GM12878 (cell line): ENCODE measurements around the gene RPUSD3. TPM values are rescaled to one million over a fixed set of nuclear protein-coding genes. Genes with fewer than 3 reads are reported as not detected.

Source experiments
- ATAC-seq: fragments of 200-7000 bp; cut with Tn5 transposase; 3 replicates; pipeline ENCODE4 v1.9.1; 2020; ENCODE audit warnings: mild to moderate bottlenecking, moderate library complexity
- BruUV-seq: library from RNA; stranded (reverse); fragments of 400-500 nt; replicated peaks from 2 replicates; lab custom pipeline; 2021; lab: Mats Ljungman, UMichigan
- CTCF ChIA-PET: fragments of 300-600 bp; sonication (Branson Sonifier 250); formaldehyde crosslinking; extraction: SDS; loops from one replicate; lab custom pipeline; 2021; ENCODE audit warnings: inconsistent platforms; lab: Yijun Ruan, JAX
- POLR2A ChIA-PET: fragments of 350-600 bp; formaldehyde crosslinking; extraction: SDS; loops from one replicate; lab custom pipeline; 2021; ENCODE audit warnings: inconsistent platforms; lab: Charles Lee
- RAD21 ChIA-PET: fragments of 300-600 bp; sonication (Branson Sonifier 250); formaldehyde crosslinking; loops from one replicate; lab custom pipeline; 2023; ENCODE audit warnings: antibody characterized with exemption; ENCODE audit not compliant: unreplicated experiment; lab: Charles Lee
- SMC1A ChIA-PET: fragments of 300-600 bp; sonication (Branson Sonifier 250); formaldehyde crosslinking; loops from one replicate; lab custom pipeline; 2023; ENCODE audit not compliant: unreplicated experiment, uncharacterized antibody; lab: Charles Lee
- DNase-seq: peaks from one replicate; pipeline ENCODE4 v3.0.0-alpha.2; 2011; ENCODE audit warnings: low read depth, low spot score
- FAIRE-seq: peaks from 3 replicates; lab custom pipeline; 2011; peaks lifted over from hg19 to GRCh38; lab: Jason Lieb, UNC
- H2AFZ ChIP-seq: 2 replicates; pipeline ENCODE4 v1.6.0; 2011; ENCODE audit warnings: low read depth, low read length, control low read depth; ENCODE audit not compliant: control insufficient read depth
- H3K27ac ChIP-seq: 2 replicates; pipeline ENCODE4 v1.5.1; 2011; ENCODE audit warnings: control low read depth; ENCODE audit not compliant: control insufficient read depth, insufficient read depth
- H3K27me3 ChIP-seq, 2 experiments: replicated peaks in 1 of 2; 2 replicates each; pipeline versions ENCODE4 v1.6.0 to v1.6.1; 2011; ENCODE audit warnings: low read length in 1 of 2; ENCODE audit not compliant: control insufficient read depth in 2 of 2, insufficient read depth in 2 of 2
- H3K36me3 ChIP-seq, 2 experiments: 2 replicates each; pipeline ENCODE4 v1.5.1; 2011; ENCODE audit warnings: low read length in 1 of 2; ENCODE audit not compliant: control insufficient read depth in 2 of 2, insufficient read depth in 2 of 2
- H3K4me1 ChIP-seq: 2 replicates; pipeline ENCODE4 v1.6.1; 2011; ENCODE audit warnings: mild to moderate bottlenecking, low read length, moderate library complexity, mixed read lengths; ENCODE audit not compliant: control insufficient read depth, insufficient read depth
- H3K4me2 ChIP-seq: 2 replicates; pipeline ENCODE4 v1.6.0; 2011; ENCODE audit warnings: control low read depth; ENCODE audit not compliant: control insufficient read depth, insufficient read depth
- H3K4me3 ChIP-seq: fragments of 200-600 bp; sonication (generic); 2 replicates; pipeline ENCODE4 v1.5.1; 2016
- H3K79me2 ChIP-seq: 2 replicates; pipeline ENCODE4 v1.6.0; 2011; ENCODE audit warnings: low read length; ENCODE audit not compliant: control insufficient read depth, insufficient read depth
- H3K9ac ChIP-seq: 2 replicates; pipeline ENCODE4 v1.8.0; 2011; ENCODE audit warnings: low read length, control low read depth, mixed read lengths; ENCODE audit not compliant: control insufficient read depth, insufficient read depth
- H3K9me3 ChIP-seq: replicated peaks from 3 replicates; pipeline ENCODE4 v1.5.1; 2011; ENCODE audit warnings: mild to moderate bottlenecking, low read length; ENCODE audit not compliant: control insufficient read depth, insufficient read depth
- H4K20me1 ChIP-seq: 2 replicates; pipeline ENCODE4 v1.6.0; 2011; ENCODE audit not compliant: control insufficient read depth, insufficient read depth
- MTA2 ChIP-seq: fragments of 450-650 bp; IDR thresholded peaks from 2 replicates; pipeline ENCODE4 v1.6.1; 2016; ENCODE audit warnings: low read depth, mild to moderate bottlenecking, moderate library complexity
- NBN ChIP-seq: fragments of 450-650 bp; IDR thresholded peaks from 2 replicates; pipeline ENCODE4 v1.6.1; 2016
- RAD51 ChIP-seq: fragments of 450-650 bp; IDR thresholded peaks from 2 replicates; pipeline ENCODE4 v1.6.1; 2016; ENCODE audit warnings: moderate library complexity, mild to moderate bottlenecking, inconsistent platforms
- RUNX3 ChIP-seq: IDR thresholded peaks from 2 replicates; pipeline ENCODE4 v1.6.1; 2012; ENCODE audit warnings: low read length, inconsistent platforms
- SRF ChIP-seq, 2 experiments: IDR thresholded peaks; 2 replicates each; pipeline ENCODE4 v1.6.1; 2011; ENCODE audit warnings: low read depth in 2 of 2, low read length in 2 of 2, mild to moderate bottlenecking in 1 of 2, moderate library complexity in 1 of 2
- ZBED1 ChIP-seq: IDR thresholded peaks from 2 replicates; pipeline ENCODE4 v1.6.1; 2016; ENCODE audit warnings: borderline replicate concordance
- ZNF217 ChIP-seq: fragments of 450-650 bp; IDR thresholded peaks from 2 replicates; pipeline ENCODE4 v1.6.1; 2017; ENCODE audit warnings: antibody characterized with exemption, mild to moderate bottlenecking
- WGBS: methylation state at CpG from one replicate; pipeline ENCODE4 v1.1.6; 2016; ENCODE audit warnings: low lambda C conversion rate; ENCODE audit not compliant: insufficient replicate concordance, insufficient coverage; ENCODE audit errors: missing lambda C conversion rate; 5-methylcytosine and 5-hydroxymethylcytosine counted together
- in situ Hi-C: fragments of 300-500 bp; cut with MboI; formaldehyde crosslinking; loops from 9 replicates; pipeline ENCODE4 v1.14.3; 2018; ENCODE audit warnings: mixed read lengths
- intact Hi-C: fragments of 100-400 bp; cut with micrococcal nuclease; formaldehyde crosslinking; loops from one replicate; pipeline ENCODE4 v1.14.2; 2022; ENCODE audit not compliant: unreplicated experiment
- polyA plus RNA-seq, 11 experiments: library from polyadenylated mRNA; depleted of rRNA in 4 of 11; unstranded in 6 of 11; stranded (reverse) in 5 of 11; fragments of >200 nt; fragmentation: Nextera tagmentation in 4 of 11; fragmentation: Illumina TruSeq in 1 of 11; extraction: Ambion mirVana in 4 of 11; extraction: Trizol in 1 of 11; gene quantifications; 1 replicate in 1 of 11; 2 replicates in 10 of 11; pipeline versions ENCODE4 v1.2.1 to v1.2.3, GENCODE V29; 2011 to 2016; ENCODE audit warnings: inconsistent platforms in 2 of 11, missing spikeins in 2 of 11, low read depth in 1 of 11
- total RNA-seq, 4 experiments: library from RNA; depleted of rRNA in 3 of 4; stranded (reverse); fragments of >200 nt in 3 of 4; fragmentation: Illumina TruSeq in 1 of 4; extraction: Trizol in 1 of 4; gene quantifications; 2 replicates each; pipeline versions ENCODE4 v1.2.1 to v1.2.3, GENCODE V29; 2013 to 2021
- TF ChIP-seq, protein P1 (sequence below): IDR thresholded peaks from 2 replicates; pipeline ENCODE4 v1.6.1; 2011; ENCODE audit warnings: borderline replicate concordance, low read depth, mild to moderate bottlenecking, moderate library complexity, low read length; ENCODE audit not compliant: insufficient read depth, poor library complexity, severe bottlenecking
- TF ChIP-seq, protein P2 (sequence below): fragments of 450-650 bp; IDR thresholded peaks from 2 replicates; pipeline ENCODE4 v1.6.1; 2017; ENCODE audit warnings: mild to moderate bottlenecking, low read depth, inconsistent platforms; ENCODE audit not compliant: poor library complexity, severe bottlenecking
- TF ChIP-seq, protein P3 (sequence below): IDR thresholded peaks from 2 replicates; pipeline ENCODE4 v1.6.1; 2011; ENCODE audit warnings: mild to moderate bottlenecking, low read depth, low read length, moderate library complexity; ENCODE audit not compliant: insufficient replicate concordance
- TF ChIP-seq, protein P4 (sequence below): IDR thresholded peaks from 2 replicates; pipeline ENCODE4 v1.6.1; 2011; ENCODE audit warnings: low read depth, mild to moderate bottlenecking, low read length, moderate library complexity, borderline replicate concordance; ENCODE audit errors: extremely low read depth

The RPUSD3 gene
- total and polyA plus RNA-seq, 10 of the 15 experiments (the other 5 are each of a cell fraction or from before 2014, with no cell fraction given), result 6.4 to 72.9 (median 41.8) TPM

DNA sequence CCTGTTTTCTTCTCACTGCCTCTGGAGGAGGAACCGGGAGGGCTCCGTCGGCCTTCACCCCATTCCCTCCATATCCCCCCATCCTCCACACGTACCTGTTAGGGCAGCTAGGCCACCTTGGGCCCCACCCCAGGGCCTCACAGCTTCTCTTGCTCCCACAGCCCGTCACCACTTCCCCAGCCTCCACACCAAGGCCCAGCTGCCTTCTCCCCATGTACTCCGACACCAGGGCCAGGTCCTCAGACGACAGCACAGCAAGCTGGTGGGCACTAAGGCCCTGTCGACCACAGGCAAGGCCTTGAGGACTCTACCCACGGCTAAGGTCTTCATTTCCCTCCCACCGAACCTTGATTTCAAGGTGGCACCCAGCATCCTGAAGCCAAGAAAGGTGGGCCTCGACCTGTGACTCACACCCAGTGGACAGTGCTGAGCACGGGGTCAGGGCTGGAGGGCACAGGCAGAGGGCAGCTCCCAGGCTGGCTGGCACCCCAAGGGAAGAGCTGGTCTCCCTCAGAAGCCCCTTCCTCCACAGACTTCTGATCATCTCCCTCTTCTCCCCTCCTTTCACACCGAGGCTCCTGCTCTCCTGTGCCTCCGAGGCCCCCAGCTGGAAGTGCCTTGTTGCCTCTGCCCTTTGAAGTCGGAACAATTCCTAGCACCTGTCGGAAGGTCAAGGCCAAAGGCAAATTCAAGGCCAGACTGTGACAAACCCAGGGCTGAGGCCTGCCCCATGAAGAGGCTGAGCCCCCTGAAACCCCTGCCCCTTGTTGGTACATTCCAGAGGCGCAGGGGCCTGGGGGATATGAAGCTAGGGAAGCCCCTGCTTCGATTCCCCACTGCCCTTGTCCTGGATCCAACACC is 9.1 kb downstream of the RPUSD3 start:
- no TSS peak for BruUV-seq
- ATAC-seq (no peak), FAIRE-seq (no peak), DNase-seq (no peak)
- ChIA-PET CTCF (interaction anchor here (1.0 kb wide), 1 partner anchor 97 kb away, joined by 3 read pairs; no protein-coding TSS in a partner anchor), POLR2A (interaction anchor here (1.3 kb wide), 1 partner anchor 9 kb away, joined by 3 read pairs; the partner anchor contains the start of gene RPUSD3), RAD21 (no interaction called here), SMC1A (no interaction called here)
- Histone ChIP-seq H3K27ac (no peak overlapping the region), H3K27me3 (no peaks in the 10 kb centered on the region), H3K9ac (no peak overlapping the region), H3K4me1 (no peaks in the 10 kb centered on the region), H3K36me3 (peaks cover 7 to 11% of the 10 kb centered on the region in 2 experiments), H3K79me2 (no peaks in the 10 kb centered on the region), H3K4me3 (no peak overlapping the region), H4K20me1 (no peaks in the 10 kb centered on the region), H3K9me3 (no peaks in the 10 kb centered on the region), H3K4me2 (no peak overlapping the region), H2AFZ (no peak overlapping the region)
- TF ChIP-seq SRF (IDR thresholded peaks at IDR 0.05; ENCODE audit: low read depth in 2 of 2, low read length in 2 of 2) (no peak), ZBED1 (no peak), NBN (no peak)
- TF ChIP-seq, protein P1, sequence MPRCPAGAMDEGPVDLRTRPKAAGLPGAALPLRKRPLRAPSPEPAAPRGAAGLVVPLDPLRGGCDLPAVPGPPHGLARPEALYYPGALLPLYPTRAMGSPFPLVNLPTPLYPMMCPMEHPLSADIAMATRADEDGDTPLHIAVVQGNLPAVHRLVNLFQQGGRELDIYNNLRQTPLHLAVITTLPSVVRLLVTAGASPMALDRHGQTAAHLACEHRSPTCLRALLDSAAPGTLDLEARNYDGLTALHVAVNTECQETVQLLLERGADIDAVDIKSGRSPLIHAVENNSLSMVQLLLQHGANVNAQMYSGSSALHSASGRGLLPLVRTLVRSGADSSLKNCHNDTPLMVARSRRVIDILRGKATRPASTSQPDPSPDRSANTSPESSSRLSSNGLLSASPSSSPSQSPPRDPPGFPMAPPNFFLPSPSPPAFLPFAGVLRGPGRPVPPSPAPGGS, result no peak
- 77% methylated on average over 18 of the region's 18 CpGs for WGBS
- in situ Hi-C loops, result no loop called here
- intact Hi-C loops, result no loop called here

DNA sequence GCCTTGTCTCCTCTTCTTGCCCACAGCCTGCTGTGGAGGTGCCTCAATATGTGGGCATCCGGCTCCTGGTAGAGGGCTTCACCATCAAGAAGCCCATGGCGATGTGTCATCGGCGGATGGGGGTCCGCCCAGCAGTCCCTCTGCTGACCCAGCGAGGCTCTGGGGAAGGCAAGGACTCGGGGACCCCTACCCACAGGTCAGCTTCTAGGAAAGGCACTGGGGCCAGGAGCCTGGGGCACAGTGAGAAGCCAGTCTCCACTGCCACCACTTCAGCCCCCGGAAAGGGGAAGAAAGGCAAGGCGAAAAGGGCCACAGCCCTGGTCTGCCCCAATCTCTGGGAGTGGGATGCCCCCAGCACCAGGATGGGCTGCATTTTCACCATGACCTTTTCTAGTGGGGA is 10.7 kb downstream of the RPUSD3 start:
- DNase-seq (no peak), FAIRE-seq (no peak), ATAC-seq (no peak)
- ChIA-PET CTCF (no interaction called here), RAD21 (no interaction called here), POLR2A (interaction anchor here (1.5 to 2.2 kb wide), 2 partner anchors 10 to 28 kb away, joined by 3 to 9 read pairs; partner anchors contain the start of gene RPUSD3), SMC1A (interaction anchor here (0.9 kb wide), 1 partner anchor 26 kb away, joined by 3 read pairs; no protein-coding TSS in a partner anchor)
- BruUV-seq, result no TSS peak
- 96% methylated on average over 9 of the region's 9 CpGs for WGBS
- in situ Hi-C loops, result no loop called here
- Histone ChIP-seq H3K27ac (no peak overlapping the region), H4K20me1 (no peaks in the 10 kb centered on the region), H2AFZ (no peak overlapping the region), H3K36me3 (peaks cover 8 to 11% of the 10 kb centered on the region in 2 experiments), H3K9ac (no peak overlapping the region), H3K79me2 (no peaks in the 10 kb centered on the region), H3K4me3 (no peak overlapping the region), H3K27me3 (no peaks in the 10 kb centered on the region), H3K4me2 (no peak overlapping the region), H3K4me1 (no peaks in the 10 kb centered on the region), H3K9me3 (no peaks in the 10 kb centered on the region)
- intact Hi-C loops, result no loop called here
- TF ChIP-seq, protein P2, sequence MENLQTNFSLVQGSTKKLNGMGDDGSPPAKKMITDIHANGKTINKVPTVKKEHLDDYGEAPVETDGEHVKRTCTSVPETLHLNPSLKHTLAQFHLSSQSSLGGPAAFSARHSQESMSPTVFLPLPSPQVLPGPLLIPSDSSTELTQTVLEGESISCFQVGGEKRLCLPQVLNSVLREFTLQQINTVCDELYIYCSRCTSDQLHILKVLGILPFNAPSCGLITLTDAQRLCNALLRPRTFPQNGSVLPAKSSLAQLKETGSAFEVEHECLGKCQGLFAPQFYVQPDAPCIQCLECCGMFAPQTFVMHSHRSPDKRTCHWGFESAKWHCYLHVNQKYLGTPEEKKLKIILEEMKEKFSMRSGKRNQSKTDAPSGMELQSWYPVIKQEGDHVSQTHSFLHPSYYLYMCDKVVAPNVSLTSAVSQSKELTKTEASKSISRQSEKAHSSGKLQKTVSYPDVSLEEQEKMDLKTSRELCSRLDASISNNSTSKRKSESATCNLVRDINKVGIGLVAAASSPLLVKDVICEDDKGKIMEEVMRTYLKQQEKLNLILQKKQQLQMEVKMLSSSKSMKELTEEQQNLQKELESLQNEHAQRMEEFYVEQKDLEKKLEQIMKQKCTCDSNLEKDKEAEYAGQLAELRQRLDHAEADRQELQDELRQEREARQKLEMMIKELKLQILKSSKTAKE, result no peak
- no peak for TF ChIP-seq RUNX3
- no peak for TF ChIP-seq MTA2
- TF ChIP-seq, protein P3, sequence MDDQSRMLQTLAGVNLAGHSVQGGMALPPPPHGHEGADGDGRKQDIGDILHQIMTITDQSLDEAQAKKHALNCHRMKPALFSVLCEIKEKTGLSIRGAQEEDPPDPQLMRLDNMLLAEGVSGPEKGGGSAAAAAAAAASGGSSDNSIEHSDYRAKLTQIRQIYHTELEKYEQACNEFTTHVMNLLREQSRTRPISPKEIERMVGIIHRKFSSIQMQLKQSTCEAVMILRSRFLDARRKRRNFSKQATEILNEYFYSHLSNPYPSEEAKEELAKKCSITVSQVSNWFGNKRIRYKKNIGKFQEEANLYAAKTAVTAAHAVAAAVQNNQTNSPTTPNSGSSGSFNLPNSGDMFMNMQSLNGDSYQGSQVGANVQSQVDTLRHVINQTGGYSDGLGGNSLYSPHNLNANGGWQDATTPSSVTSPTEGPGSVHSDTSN, result no peak
- no peak for TF ChIP-seq ZNF217
- TF ChIP-seq, protein P4, sequence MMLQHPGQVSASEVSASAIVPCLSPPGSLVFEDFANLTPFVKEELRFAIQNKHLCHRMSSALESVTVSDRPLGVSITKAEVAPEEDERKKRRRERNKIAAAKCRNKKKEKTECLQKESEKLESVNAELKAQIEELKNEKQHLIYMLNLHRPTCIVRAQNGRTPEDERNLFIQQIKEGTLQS, result no peak
- TF ChIP-seq RAD51, result no peak
